Measurements from ENCODE around the gene ENTPD6.
A peak's percentile ranks its signal among the peaks of the same experiment; 100 is the strongest.

DNA sequence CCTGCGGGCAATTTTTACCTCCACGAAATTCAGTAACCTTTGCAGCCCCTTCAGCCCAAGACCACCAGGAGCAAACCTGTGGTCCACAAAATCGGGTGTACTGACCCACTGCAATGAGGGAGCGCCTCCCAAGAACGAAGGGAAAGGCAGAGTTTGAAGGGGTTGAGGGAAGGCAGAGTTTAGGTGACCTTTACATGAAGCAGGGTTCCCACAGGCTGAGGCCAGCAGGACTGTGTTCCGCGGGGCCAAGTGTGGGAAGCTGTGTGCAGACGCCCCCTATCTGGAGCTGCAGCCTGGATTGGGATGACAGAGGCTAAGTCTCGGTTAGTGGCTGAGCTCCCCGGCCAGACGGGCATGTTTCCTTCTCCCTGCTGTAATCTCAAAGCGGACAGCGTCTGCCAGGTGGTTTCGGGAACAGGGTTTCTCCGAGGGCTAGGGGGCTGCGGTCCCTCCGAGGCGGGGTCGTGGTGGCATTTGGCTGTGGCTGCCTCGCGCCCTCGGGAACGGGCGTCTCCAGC, 51.5 kb downstream of the ENTPD6 start:
- TF ChIP-seq CTCF (conservative IDR thresholded peaks at IDR 0.05) (peak; percentile 68; the same call in 1 of the 2 replicates), EZH2 (IDR thresholded peaks at IDR 0.05; ENCODE audit: low read depth) (no peak)

All from PC-9 (cell line).